ENCODE results near the gene FAHD2A.
"Not testable (repeated sequence)": the region's sequence is repeated elsewhere in the genome, so short reads cannot be mapped to it uniquely, and the experiment has no call there.

GRCh38 chr2:95445317-95445716, 42.8 kb downstream of the FAHD2A start:
- TF ChIP-seq CTCF (IDR thresholded peaks at IDR 0.05; ENCODE audit: borderline replicate concordance, extremely low read depth, low read length, poor library complexity, severe bottlenecking); EZH2 (IDR thresholded peaks at IDR 0.05; ENCODE audit: borderline replicate concordance, low read depth, low read length, severe bottlenecking): not testable (repeated sequence)

All from DND-41 (cell line).